MV-4-11 (cell line): ENCODE measurements around the gene CNTRL.

ENCODE experiments used
- DNase-seq: peaks from one replicate; lab custom pipeline; 2025; lab: John Stamatoyannopoulos, UW

Gene CNTRL

DNA sequence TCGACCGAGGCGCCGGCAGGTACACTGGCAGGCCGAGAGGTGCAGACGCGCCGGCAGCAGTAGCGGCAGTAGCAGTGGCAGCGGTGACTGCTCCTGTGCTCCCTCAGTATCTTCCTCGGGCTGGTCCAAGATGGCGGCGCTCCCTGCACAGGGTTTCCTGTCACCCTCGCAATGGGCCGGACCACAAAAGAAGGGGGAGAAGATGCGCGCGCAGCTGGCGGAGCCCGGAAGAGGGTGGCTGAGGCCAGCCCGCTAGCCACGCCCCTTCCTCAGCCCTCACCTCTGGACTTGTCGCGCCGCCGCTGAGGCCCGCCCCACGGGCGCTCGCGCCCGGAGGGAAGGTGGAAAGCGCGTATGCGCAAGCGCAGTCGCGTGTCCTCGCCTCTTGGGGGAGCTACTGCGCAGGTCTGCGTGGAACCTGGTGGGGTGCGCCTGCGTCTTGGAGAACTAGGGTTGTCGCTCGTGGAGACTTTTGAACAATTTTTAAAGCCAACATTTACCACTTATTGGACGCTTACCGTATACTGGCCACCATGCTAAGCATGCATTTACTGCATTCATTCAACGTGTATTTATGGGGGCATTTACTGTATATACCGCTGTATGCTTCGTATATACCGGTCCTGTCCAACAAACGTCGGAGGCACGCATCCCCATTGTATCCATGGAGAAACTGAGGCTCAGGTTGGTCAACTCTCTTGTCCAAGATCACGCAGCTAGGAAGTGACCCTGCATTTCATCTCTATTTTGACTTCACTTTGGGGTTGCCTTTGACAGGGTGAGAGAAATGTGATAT is 127.2 kb downstream of the CNTRL start, which contains the start of gene RAB14:
Gene RAB14, minus strand, starts transcription at position 132 of the 796 bp plus-strand sequence. CDS start 8,457 bp downstream, outside the sequence.
- DNase-seq: peak; percentile 98

DNA sequence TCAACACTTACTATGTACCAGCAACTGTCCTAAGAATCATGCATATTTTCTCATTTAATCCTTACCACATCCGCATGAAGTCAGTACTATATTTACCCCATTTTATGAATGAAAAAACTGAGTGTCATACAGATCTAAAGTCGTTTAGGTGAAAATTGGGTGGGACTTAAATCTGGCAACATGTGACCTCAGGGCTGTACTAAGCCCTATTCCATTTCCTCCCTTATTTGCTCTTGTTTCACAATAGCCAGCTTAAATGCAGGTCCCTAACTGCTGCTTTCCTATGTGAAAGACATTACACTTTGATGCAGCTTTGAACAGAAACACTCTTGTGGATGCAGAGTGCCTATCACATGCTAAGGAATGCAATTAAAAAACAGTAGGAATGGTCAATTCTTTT is 129.4 kb downstream of the CNTRL start:
- peak; percentile 79 for DNase-seq

DNA sequence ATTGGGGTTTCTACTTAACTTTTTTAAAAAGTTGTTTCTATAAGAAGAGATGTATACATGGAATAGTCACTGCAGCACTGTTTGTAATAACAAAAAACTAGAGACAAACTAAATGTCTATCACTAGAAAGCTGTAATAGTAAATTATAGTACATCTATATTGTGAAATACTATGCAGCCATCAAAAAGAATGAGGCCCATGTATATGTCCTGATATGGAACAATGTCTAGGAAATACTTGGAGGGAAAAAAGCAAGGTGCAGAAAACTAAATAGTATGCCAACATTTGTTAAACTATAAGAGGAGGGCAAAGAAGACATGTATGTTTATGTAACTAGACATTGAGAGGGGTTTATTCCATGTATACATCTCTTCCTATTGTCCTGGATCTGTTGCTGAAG is 129.9 kb downstream of the CNTRL start:
- DNase-seq: no peak

DNA sequence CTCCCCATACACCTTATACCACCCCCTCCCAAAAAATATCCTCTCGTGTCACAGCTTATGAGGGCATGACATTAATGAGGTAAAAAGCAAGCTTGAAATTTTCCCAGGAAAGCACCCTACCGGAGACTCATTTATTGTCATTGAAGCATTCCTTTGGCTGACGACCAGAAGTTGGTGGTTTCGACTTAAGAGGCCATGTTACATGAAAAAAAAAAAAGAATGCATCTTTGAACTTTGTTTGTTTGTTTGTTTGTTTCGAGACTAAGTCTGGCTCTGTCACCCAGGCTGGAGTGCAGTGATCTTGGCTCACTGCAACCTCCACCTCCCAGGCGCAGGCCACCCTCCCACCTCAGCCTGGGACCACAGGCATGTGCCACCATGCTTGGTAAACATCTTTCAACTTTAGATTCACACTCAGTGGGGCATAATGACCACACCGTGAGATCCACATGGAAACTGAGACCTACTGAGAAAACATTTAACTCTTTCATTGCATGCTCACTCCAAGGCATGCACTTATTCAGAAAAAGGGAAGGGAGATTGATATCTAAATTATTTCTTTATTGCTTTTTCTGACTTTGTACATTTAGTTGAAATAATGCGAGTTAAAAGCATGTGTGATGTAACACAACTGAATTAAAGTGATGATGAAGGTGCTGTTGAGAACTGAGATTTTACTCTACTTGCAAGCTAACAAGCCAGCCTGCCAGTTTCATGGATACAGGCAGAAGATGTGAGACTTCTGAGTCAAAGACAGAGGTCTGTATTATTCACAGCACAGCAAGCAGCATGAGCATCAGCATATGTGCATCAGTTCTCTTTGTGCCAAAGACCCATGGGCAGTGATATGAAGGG is 132.0 kb downstream of the CNTRL start:
- DNase-seq: no peak

DNA sequence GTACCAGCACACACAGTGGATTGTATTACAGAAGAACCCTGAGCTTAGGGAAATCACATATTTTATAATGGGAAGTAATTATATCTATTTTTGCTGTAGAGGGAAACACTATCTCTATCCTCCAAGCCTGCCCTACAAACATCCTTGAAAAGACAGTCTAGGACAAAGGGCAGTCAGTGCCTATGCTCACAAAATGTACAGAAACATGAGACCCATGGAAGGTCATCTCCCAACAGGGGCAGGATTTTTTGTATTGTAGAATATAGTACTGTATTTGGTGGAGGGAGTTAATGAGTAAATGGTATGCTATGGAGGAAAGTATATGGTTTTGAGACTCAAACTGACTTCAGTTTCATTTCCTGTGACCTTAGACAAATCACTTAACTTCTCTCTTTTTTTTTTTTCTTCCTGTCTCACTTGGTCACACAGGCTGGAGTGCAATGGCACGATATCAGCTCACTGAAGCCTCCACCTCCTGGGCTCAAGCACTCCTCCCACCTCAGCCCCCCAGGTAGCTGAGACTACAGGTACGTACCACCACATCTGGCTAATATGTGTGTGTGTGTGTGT is 132.7 kb downstream of the CNTRL start:
- DNase-seq: peak; percentile 79

DNA sequence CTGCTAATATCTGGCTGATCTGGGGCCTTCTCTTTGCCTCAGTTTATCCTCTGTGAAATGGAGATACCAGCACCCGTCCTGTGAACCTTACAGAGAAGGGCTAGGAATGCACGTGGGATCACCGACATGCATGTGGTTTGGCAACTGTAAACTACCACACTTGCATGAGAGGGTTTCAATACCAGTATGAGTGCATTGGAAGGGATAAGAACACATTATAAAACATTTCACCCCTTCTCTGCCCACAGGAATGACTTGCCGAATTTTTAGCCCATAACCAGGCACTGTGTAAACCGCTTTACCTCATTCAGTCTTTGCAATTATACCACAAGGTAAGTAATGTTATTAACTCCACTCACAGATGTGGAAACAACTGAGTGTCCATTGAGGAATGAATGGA is 135.8 kb downstream of the CNTRL start:
- no peak for DNase-seq

DNA sequence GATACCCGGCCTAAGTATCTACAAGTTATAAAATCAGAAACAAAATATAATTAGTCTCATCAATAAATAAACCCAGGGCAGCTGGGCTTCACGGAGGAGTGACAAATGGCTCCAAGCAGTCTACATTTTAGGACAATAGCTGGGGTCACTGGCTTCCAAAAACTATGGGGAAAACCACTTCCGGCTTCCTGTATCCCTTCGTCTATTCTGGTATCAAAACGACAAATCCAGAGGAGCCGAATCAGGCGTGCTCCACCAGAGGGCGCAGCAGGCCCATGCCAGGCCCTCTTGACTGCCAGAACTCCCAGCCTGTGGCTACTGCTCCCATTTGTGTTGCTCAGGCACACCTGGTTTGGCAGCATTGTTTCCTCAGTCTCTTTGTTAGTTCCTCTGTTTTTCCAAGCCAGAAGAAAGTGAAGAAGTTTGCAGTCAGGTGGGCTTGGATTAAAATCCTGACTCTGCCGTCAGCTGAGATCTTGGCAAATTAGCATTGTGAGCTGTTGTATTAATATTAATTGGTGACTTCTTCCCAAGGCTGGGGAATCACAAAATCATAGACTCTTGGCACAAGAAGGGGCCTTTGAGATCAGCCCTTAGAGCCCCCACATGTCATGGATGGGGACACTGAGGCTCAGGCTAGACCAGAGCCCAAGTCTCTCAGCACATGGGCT is 138.5 kb downstream of the CNTRL start:
- DNase-seq: peak; percentile 83

DNA sequence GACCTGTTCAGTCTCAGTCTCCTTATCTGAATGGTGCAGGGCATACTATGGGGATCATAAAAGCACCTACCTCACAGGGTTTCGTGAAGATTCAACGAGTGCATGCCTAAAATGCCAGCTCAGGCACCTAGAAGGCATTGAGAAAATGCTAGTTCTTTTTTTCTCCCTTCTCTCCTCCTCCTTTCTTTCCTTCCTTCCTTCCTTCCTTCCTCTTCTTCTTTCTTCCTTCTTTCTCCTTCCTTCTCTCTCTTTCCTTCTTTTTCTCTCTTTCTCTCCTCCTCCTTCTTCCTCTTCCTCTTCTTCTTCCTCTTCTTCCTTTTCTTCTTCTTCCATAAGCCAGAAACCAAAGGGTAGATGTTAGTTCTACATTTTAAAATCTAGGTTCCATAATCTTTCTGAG is 139.2 kb downstream of the CNTRL start:
- DNase-seq: no peak

DNA sequence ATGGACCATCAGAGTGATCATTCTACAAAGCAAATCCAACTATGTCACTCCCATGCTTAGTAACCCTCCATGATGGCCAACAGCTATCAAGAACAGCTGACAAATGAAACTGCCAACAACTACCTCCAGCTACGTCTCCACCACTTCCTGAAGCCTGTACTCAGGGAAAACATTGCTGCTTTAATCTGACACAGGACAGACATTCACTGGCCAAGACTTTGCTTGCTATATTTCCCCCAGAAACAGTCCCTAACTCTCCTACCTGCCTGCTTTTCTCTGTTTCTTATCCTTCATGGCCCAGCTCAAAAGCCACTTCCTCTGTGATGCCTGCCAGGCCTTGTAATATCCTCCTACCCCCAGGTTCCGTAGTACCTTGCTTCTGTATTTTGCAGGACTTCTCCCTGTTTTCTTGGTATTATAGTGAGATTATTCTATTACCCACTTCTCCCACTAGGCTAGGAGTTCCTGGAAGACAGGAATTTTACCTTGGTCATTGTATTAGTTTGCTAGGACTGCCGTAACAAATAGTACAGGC is 141.6 kb downstream of the CNTRL start:
- DNase-seq: no peak

DNA sequence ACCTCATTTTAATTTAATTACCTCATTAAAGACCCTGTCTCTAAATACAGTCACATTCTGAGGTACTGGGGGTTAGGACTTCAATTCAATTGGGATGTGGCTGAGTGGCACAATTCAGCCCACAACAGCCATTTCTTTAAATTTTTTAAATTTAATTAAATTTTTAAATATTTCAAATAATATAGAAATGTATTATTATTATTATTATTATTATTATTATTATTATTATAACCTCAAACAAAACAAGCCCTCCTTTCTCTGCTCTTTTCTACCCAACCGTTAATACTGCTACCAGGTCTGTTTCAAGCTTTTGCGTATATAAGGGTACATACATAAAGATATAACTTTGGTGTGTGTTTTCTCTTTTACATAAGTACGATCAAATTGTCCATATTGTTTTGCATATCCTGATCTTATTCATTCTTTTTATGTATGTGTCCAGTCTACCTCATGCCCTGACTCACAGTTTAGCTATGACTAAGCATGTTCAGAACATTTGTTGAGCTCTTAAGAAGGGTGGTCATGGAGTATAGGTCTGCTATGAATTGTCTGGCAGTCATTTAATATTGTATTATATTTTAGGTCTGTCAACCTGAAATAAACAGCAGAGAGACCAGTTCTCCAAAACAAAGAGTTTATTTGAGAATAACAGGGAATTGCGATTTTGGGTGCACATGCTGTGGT is 143.0 kb downstream of the CNTRL start:
- no peak for DNase-seq

DNA sequence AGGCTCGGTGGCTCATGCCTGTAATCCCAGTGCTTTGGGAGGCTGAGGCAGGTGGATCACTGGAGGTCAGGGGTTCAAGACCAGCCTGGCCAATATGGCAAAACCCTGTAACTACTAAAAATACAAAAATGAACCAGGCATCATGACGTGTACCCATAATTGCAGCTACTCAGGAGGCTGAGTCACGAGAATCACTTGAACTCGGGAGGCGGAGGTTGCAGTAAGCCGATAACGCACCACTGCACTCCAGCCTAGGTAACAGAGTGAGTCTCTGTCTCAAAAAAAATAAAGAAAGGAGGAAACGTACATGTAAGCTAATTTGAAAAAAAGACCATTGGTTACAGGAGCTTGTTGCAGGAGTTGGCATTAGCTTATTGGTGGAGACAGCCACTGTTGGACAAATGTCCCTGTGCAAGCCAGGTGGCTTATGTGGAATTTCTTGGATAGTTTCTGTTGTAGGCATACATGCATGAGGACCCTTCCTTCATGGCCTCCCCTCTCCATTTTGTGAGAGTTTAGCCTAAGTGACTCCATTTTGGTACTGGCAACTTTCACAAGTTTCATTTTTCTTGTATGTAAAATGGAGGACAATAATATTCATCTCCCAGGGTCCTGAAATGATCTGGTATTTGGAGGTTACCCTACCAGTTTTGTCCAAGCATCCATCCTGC is 143.7 kb downstream of the CNTRL start:
- no peak for DNase-seq

DNA sequence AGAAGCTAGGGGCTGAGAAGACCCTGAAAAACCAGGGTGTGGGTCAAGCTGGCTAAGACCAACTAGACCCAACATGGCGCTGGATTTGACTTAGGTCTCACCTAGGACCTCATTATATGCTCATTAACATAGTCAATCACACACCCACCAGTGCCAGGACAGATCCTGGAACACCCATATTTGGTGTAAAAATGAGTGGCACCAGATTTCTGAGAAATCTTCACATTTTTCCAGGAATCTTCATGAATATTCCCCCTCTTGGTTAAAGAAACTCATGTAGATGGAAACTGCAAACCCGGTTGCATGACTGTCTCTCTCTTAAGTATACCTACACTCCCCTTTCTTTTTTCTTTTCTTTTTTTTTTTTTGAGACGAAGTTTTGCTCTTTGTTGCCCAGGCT is 144.8 kb downstream of the CNTRL start:
- DNase-seq: no peak

DNA sequence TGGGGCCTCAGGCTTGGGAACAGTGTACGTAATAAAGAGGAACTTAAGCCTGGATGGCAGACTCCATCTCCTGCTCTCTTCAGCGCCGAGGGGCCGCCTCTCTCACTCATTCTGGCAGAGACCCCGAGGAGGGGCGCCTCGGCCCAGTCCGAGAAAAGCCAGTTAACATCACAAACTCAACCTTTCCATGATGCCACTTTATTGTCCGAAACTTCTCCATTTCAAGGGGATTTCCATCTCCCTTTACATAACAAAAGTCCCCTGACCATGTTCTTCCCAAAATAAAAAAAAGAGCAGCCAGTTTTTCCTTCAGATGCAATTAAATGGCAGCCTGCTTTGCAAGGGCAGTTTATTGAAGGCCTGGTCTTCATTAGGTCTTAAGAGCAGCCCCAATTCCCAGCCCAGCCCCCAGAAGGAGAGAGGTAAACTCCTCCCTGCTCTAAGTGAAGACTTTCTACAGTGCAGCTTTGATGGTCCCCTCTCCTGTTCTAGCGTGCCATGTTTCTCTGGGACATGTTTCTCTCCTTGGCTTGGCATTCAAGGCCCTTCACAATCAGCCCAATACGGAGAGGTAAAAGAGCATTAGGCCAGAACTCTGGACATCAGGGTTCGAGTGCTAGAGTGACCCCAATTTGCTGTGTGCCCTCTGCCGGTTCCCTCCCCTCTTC is 146.4 kb downstream of the CNTRL start:
- DNase-seq: no peak

DNA sequence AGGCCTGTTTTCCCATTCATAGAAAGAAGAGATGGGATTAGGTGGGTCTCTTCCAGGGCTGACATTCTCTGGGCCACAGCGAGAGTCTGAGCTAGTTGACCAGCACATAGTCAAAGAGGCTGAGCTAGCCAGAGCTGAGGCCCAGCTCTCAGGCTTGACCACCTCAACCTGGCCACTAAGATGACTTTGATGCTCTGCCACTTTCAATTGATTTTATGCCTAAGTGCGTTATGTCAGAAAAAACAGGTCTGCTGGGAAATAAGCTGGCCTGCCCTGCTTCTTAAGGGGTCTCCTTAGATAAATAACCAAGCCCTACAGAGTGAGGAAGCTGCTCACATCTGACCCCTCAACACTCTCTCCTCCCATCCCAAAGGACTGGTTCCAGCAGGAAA is 146.9 kb downstream of the CNTRL start:
- DNase-seq: no peak

DNA sequence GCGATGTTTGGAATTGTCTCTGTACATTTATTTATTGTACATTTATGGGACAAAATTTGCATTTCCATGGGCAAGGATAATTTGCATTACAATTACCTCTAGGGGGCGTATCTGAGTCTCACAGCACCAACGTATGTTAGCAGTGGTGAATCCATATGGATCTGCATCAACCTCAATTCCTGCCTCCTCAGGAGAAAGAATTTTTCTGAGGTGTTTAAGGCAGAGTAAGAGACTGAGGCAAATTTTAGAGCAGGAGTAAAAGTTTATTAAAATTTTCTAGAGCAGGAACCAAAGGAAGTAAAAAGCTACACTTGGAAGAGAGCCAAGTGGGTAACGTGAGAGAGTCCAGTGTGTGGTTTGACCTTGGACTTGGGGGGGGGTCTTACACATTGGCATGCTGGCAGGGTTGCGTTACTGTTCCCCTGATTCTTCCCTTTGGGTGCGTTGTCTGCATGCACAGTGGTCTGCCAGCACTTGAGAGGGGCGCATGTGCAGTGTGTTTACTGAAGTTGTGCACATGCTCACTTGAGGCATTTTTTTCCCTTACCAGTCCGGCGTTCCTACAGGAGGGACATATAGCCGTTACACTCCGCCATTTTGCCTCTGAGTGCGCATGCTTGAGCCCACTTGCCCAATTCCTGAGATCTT is 147.9 kb downstream of the CNTRL start:
- DNase-seq: peak; percentile 46

DNA sequence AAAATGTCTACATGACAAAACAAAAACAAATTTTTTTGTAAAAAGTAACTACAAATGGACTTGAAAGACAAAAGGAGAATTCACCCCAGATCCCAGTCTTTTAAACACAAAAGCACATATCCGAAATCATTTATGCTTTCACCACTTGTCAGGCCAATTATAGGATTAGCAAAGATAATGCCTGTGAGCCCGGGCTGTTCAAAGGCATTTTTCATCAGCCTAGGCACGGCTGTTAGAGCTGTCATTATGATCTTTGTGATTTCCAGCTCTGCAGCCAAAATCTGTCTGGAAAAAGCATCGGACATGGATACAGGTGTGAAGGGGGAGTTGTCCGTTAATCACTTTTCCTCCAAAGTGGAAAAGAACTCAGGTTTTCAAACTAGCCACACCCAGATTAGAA is 150.5 kb downstream of the CNTRL start:
- no peak for DNase-seq

DNA sequence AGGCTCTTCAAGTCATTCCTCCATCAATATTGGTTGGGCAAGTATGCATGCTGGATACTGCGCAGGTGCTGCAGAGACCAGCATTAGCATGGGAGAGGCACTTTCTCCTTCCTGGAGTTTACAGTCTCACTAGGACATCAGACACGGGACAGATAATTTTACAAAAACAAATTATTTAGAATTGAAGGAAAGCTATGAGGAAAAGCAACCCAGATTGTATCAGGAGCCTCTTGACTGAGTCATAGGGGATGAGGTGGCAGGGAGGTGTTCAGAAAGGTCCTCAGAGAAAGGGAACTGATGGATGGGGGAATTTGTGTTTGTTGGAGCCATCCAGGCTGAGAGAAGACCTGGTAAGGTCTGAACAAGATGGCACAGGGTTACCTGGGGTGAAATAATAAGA is 151.4 kb downstream of the CNTRL start:
- no peak for DNase-seq
